Measurements from ENCODE around the gene MYO5A. TPM values are rescaled to one million over a fixed set of nuclear protein-coding genes. Genes with fewer than 3 reads are reported as not detected.
"Not testable (repeated sequence)": the region's sequence is repeated elsewhere in the genome, so short reads cannot be mapped to it uniquely, and the experiment has no call there.

MYO5A gene
- total and polyA plus RNA-seq, 10 of the 15 experiments (the other 5 are each of a cell fraction or from before 2014, with no cell fraction given): 4.2 to 42.9 (median 31.1) TPM

DNA sequence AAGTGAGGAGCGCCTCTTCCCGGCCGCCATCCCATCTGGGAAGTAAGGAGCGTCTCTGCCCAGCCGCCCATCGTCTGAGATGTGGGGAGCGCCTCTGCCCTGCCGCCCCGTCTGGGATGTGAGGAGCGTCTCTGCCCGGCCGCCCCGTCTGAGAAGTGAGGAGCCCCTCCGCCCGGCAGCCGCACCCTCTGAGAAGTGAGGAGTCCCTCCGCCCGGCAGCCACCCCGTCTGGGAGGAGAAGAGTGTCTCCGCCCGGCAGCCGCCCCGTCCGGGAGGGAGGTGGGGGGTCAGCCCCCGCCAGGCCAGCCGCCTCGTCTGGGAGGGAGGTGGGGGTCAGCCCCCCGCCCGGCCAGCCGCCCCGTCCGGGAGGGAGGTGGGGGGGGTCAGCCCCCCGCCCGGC, 242.7 kb downstream of the MYO5A start:
- H2AFZ ChIP-seq (ENCODE audit: control insufficient read depth, low read depth, low read length); FAIRE-seq; H3K36me3 ChIP-seq (ENCODE audit: control insufficient read depth in 2 of 2, insufficient read depth in 2 of 2, low read length in 1 of 2); CTCF ChIA-PET; H3K79me2 ChIP-seq (ENCODE audit: control insufficient read depth, insufficient read depth, low read length); DNase-seq (ENCODE audit: low read depth, low spot score); H3K4me1 ChIP-seq (ENCODE audit: control insufficient read depth, insufficient read depth, low read length); H3K9me3 ChIP-seq (replicated peaks; ENCODE audit: control insufficient read depth, insufficient read depth, low read length); H3K27ac ChIP-seq (ENCODE audit: control insufficient read depth, insufficient read depth); H3K4me3 ChIP-seq; RAD21 ChIA-PET (ENCODE audit: unreplicated experiment); in situ Hi-C loops (cut with MboI); SMC1A ChIA-PET (ENCODE audit: uncharacterized antibody, unreplicated experiment); H3K4me2 ChIP-seq (ENCODE audit: control insufficient read depth, insufficient read depth); BruUV-seq (replicated peaks); intact Hi-C loops (cut with micrococcal nuclease; ENCODE audit: unreplicated experiment); H3K9ac ChIP-seq (ENCODE audit: control insufficient read depth, insufficient read depth, low read length); H4K20me1 ChIP-seq (ENCODE audit: control insufficient read depth, insufficient read depth); ATAC-seq; H3K27me3 ChIP-seq (replicated peaks in 1 of 2; ENCODE audit: control insufficient read depth in 2 of 2, insufficient read depth in 2 of 2, low read length in 1 of 2): not testable (repeated sequence)
- POLR2A ChIA-PET: interaction anchor here (0.7 kb wide), 1 partner anchor 406 kb away, joined by 4 read pairs; no protein-coding TSS in a partner anchor
- 95% methylated on average over 16 of the region's 34 CpGs for WGBS (ENCODE audit: insufficient coverage, insufficient replicate concordance, low lambda C conversion rate, missing lambda C conversion rate)

DNA sequence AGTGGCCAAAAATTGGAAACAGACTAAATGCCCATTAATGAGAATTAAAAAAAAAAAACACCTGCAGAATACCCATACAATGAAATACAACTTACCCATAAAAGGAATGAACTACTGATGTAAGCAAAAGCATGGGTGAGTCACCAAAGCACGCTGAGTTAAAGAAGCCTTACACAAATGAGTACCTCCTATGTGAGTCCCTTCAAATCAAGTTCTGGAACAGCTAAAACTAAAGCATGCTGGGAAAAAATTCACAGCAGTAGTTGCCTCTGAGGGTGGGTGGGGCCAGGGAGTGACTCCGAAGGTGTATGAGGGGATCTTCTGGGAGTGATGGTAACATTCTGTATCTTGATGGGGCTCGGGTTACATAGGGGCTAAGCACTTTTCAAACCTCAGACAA, 244.5 kb downstream of the MYO5A start:
- ChIA-PET SMC1A (ENCODE audit: uncharacterized antibody, unreplicated experiment) (no interaction called here), CTCF (no interaction called here), RAD21 (ENCODE audit: unreplicated experiment) (no interaction called here), POLR2A (no interaction called here)
- 8% methylated on average over 3 of the region's 3 CpGs for WGBS (ENCODE audit: insufficient coverage, insufficient replicate concordance, low lambda C conversion rate, missing lambda C conversion rate)
- in situ Hi-C loops (cut with MboI) (no loop called here), intact Hi-C loops (cut with micrococcal nuclease; ENCODE audit: unreplicated experiment) (no loop called here)
- ATAC-seq (peak; percentile 47), DNase-seq (ENCODE audit: low read depth, low spot score) (no peak), FAIRE-seq (no peak)
- no peaks in the 10 kb centered on the region for H3K36me3 ChIP-seq (ENCODE audit: control insufficient read depth in 2 of 2, insufficient read depth in 2 of 2, low read length in 1 of 2)
- H3K79me2 ChIP-seq (ENCODE audit: control insufficient read depth, insufficient read depth, low read length): no peaks in the 10 kb centered on the region
- no peak overlapping the region for H3K27ac ChIP-seq (ENCODE audit: control insufficient read depth, insufficient read depth)
- H3K4me3 ChIP-seq: no peak overlapping the region
- H4K20me1 ChIP-seq (ENCODE audit: control insufficient read depth, insufficient read depth): no peaks in the 10 kb centered on the region
- H2AFZ ChIP-seq (ENCODE audit: control insufficient read depth, low read depth, low read length): no peak overlapping the region
- no TSS peak for BruUV-seq (replicated peaks)
- H3K27me3 ChIP-seq (replicated peaks in 1 of 2; ENCODE audit: control insufficient read depth in 2 of 2, insufficient read depth in 2 of 2, low read length in 1 of 2): no peaks in the 10 kb centered on the region
- no peak overlapping the region for H3K9ac ChIP-seq (ENCODE audit: control insufficient read depth, insufficient read depth, low read length)
- H3K4me1 ChIP-seq (ENCODE audit: control insufficient read depth, insufficient read depth, low read length): no peaks in the 10 kb centered on the region
- no peak overlapping the region for H3K4me2 ChIP-seq (ENCODE audit: control insufficient read depth, insufficient read depth)
- no peaks in the 10 kb centered on the region for H3K9me3 ChIP-seq (replicated peaks; ENCODE audit: control insufficient read depth, insufficient read depth, low read length)
- TF ChIP-seq IKZF2 (IDR thresholded peaks at IDR 0.05) (no peak), SMARCA5 (IDR thresholded peaks at IDR 0.05) (no peak), KDM1A (IDR thresholded peaks at IDR 0.05; ENCODE audit: borderline replicate concordance) (no peak), NR2F1 (conservative IDR thresholded peaks at IDR 0.05) (no peak), RCOR1 (conservative IDR thresholded peaks at IDR 0.05; ENCODE audit: low read depth, low read length) (no peak), SREBF1 (IDR thresholded peaks at IDR 0.05; ENCODE audit: low read length) (no peak), PAX8 (IDR thresholded peaks at IDR 0.05) (no peak), SUZ12 (IDR thresholded peaks at IDR 0.05; ENCODE audit: unreplicated experiment) (no peak), MXI1 (IDR thresholded peaks at IDR 0.05; ENCODE audit: low read depth, low read length) (no peak), ESRRA (IDR thresholded peaks at IDR 0.05; ENCODE audit: low read length) (no peak), MTA2 (IDR thresholded peaks at IDR 0.05; ENCODE audit: low read depth) (no peak)
- TF ChIP-seq, protein P1, sequence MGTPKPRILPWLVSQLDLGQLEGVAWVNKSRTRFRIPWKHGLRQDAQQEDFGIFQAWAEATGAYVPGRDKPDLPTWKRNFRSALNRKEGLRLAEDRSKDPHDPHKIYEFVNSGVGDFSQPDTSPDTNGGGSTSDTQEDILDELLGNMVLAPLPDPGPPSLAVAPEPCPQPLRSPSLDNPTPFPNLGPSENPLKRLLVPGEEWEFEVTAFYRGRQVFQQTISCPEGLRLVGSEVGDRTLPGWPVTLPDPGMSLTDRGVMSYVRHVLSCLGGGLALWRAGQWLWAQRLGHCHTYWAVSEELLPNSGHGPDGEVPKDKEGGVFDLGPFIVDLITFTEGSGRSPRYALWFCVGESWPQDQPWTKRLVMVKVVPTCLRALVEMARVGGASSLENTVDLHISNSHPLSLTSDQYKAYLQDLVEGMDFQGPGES (IDR thresholded peaks at IDR 0.05): no peak
- TF ChIP-seq, protein P2, sequence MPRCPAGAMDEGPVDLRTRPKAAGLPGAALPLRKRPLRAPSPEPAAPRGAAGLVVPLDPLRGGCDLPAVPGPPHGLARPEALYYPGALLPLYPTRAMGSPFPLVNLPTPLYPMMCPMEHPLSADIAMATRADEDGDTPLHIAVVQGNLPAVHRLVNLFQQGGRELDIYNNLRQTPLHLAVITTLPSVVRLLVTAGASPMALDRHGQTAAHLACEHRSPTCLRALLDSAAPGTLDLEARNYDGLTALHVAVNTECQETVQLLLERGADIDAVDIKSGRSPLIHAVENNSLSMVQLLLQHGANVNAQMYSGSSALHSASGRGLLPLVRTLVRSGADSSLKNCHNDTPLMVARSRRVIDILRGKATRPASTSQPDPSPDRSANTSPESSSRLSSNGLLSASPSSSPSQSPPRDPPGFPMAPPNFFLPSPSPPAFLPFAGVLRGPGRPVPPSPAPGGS (IDR thresholded peaks at IDR 0.05; ENCODE audit: borderline replicate concordance, insufficient read depth, low read depth, low read length, poor library complexity, severe bottlenecking): no peak
